NCI-H82 (cell line): ENCODE results near the gene ANKRD12.
A peak's percentile ranks its signal among the peaks of the same experiment; 100 is the strongest.

Source experiments
- DNase-seq: peaks from one replicate; lab custom pipeline; 2025; lab: John Stamatoyannopoulos, UW

ANKRD12 gene

GRCh38 chr18:9188359-9189231, 52.0 kb downstream of the ANKRD12 start:
- no peak for DNase-seq

GRCh38 chr18:9189491-9189890, 52.9 kb downstream of the ANKRD12 start:
- DNase-seq: no peak

- DNase-seq: no peak
Measured at GRCh38 chr18:9191658-9192256, 55.2 kb downstream of the ANKRD12 start.

- DNase-seq: no peak
Measured at GRCh38 chr18:9193031-9193430, 56.5 kb downstream of the ANKRD12 start.

GRCh38 chr18:9196568-9196967, 60.0 kb downstream of the ANKRD12 start:
- no peak for DNase-seq

GRCh38 chr18:9199681-9200080, 63.1 kb downstream of the ANKRD12 start:
- DNase-seq: no peak

GRCh38 chr18:9201224-9201623, 64.6 kb downstream of the ANKRD12 start:
- DNase-seq: no peak

- peak; percentile 2 for DNase-seq
Measured at GRCh38 chr18:9204659-9205058, 68.1 kb downstream of the ANKRD12 start.

- DNase-seq: no peak
Measured at GRCh38 chr18:9206421-9206820, 69.8 kb downstream of the ANKRD12 start.

GRCh38 chr18:9209279-9209678, 72.7 kb downstream of the ANKRD12 start:
- DNase-seq: no peak

- no peak for DNase-seq
Measured at GRCh38 chr18:9210966-9211365, 74.4 kb downstream of the ANKRD12 start.

GRCh38 chr18:9211955-9212354, 75.4 kb downstream of the ANKRD12 start:
- DNase-seq: no peak

GRCh38 chr18:9215221-9215933, 78.8 kb downstream of the ANKRD12 start:
- peak; percentile 4 for DNase-seq

- DNase-seq: no peak
Measured at GRCh38 chr18:9216459-9216858, 79.9 kb downstream of the ANKRD12 start.

GRCh38 chr18:9217743-9218451, 81.3 kb downstream of the ANKRD12 start:
- no peak for DNase-seq

GRCh38 chr18:9221040-9221439, 84.5 kb downstream of the ANKRD12 start:
- no peak for DNase-seq

- DNase-seq: no peak
Measured at GRCh38 chr18:9221661-9222060, 85.1 kb downstream of the ANKRD12 start.

- no peak for DNase-seq
Measured at GRCh38 chr18:9223356-9223755, 86.8 kb downstream of the ANKRD12 start.

- DNase-seq: no peak
Measured at GRCh38 chr18:9226463-9226862, 89.9 kb downstream of the ANKRD12 start.

- DNase-seq: no peak
Measured at GRCh38 chr18:9231852-9232486, 95.4 kb downstream of the ANKRD12 start.

GRCh38 chr18:9232977-9233376, 96.4 kb downstream of the ANKRD12 start:
- no peak for DNase-seq
